ENCODE results near the gene SF3A1. TPM values are rescaled to one million over a fixed set of nuclear protein-coding genes. Genes with fewer than 3 reads are reported as not detected.

Gene SF3A1
- total RNA-seq, 2 experiments from 2014 or later, result 335 to 388 TPM

DNA sequence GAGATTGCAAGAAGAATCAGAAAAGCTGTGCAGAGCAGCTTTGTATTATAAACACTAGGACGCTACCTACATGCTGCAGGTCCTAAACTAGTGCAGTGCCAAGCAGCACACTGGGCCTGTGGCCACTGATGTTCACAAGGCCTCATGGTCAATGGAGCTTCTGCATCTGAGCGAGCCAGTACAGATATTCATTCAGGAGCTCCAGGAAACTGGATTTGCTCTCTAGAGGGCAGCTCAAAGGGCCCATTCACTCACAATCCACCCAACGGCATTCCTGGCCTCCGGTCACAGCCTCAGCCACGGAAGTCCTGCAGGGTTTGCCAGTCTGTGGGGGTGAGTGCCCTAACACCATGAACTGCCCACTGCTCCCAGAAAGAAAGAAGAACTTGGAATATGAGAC is 24.1 kb downstream of the SF3A1 start:
- Mint-ChIP-seq H3K36me3 (ENCODE audit: low read depth) (peaks cover 75% of the 10 kb centered on the region), H3K4me1 (ENCODE audit: low read depth) (peaks cover 10% of the 10 kb centered on the region), H3K4me3 (no peak overlapping the region), H3K9me3 (no peaks in the 10 kb centered on the region), H3K27ac (no peak overlapping the region), H3K27me3 (no peaks in the 10 kb centered on the region)
- intact Hi-C loops (cut with DNase I, micrococcal nuclease), result no loop called here
- H3K9me3 ChIP-seq (ENCODE audit: control insufficient read depth in 1 of 2, insufficient read depth in 1 of 2, low read length in 2 of 2), result no peaks in the 10 kb centered on the region
- peaks cover 64% of the 10 kb centered on the region for H3K36me3 ChIP-seq (ENCODE audit: insufficient read depth, low read length)
- H3K4me1 ChIP-seq (ENCODE audit: insufficient read depth, low read length), result peaks cover 3% of the 10 kb centered on the region
- H3K27me3 ChIP-seq (ENCODE audit: control insufficient read depth in 1 of 2, insufficient read depth in 2 of 2, low read length in 2 of 2), result no peaks in the 10 kb centered on the region
- H3K27ac ChIP-seq (ENCODE audit: low read depth in 1 of 2, low read length in 2 of 2), result no peak overlapping the region
- DNase-seq, result no peak
- CTCF ChIA-PET, result interaction anchor here (1.2 to 1.6 kb wide), 3 partner anchors 31 to 58 kb away, joined by 3 to 6 read pairs (median 4); no protein-coding TSS in a partner anchor
- H3K4me3 ChIP-seq (ENCODE audit: low read length), result no peak overlapping the region
- POLR2A ChIA-PET, result interaction anchor here (1.3 to 3.6 kb wide), 3 partner anchors 24 to 44 kb away, joined by 7 to 10 read pairs (median 7); partner anchors contain the start of genes CASTOR1, CCDC157 and SF3A1
- ATAC-seq (ENCODE audit: poor library complexity), result no peak
- TF ChIP-seq, protein P1, sequence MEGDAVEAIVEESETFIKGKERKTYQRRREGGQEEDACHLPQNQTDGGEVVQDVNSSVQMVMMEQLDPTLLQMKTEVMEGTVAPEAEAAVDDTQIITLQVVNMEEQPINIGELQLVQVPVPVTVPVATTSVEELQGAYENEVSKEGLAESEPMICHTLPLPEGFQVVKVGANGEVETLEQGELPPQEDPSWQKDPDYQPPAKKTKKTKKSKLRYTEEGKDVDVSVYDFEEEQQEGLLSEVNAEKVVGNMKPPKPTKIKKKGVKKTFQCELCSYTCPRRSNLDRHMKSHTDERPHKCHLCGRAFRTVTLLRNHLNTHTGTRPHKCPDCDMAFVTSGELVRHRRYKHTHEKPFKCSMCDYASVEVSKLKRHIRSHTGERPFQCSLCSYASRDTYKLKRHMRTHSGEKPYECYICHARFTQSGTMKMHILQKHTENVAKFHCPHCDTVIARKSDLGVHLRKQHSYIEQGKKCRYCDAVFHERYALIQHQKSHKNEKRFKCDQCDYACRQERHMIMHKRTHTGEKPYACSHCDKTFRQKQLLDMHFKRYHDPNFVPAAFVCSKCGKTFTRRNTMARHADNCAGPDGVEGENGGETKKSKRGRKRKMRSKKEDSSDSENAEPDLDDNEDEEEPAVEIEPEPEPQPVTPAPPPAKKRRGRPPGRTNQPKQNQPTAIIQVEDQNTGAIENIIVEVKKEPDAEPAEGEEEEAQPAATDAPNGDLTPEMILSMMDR (IDR thresholded peaks at IDR 0.05), result no peak

DNA sequence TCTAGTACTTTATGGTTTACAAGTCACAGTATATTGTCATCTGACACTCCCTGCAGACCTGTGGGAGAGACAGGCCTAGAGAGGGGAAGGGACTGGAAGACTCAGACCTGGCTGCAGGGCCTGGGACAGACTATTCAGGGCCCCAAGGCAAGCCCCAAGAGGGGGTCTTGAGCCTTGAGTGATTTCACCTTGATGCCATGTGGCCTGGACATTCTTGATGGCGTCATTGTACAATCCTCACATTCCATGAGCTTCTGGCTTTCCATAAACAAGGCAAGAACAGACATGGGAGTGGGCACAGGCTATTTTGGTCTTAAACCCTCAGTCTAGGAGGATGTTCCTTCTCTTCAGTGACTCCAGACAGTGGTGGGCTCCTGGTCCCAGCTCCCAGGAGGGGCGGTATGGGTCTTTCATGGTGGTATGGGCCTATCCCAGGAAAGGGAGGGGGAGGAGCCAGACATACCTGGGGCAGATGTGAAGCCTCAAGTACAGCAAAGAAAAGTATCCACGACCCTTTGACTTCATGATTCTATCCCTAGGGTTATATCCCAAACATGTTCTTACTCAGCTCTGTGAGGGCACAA is 28.1 kb downstream of the SF3A1 start:
- ChIA-PET CTCF (interaction anchor here (3.9 kb wide), 1 partner anchor 40 kb away, joined by 43 read pairs; the partner anchor contains the start of gene CASTOR1), POLR2A (interaction anchor here (0.6 to 11.4 kb wide), 4 partner anchors 9 to 95 kb away, joined by 3 to 290 read pairs (median 69); partner anchors contain the start of gene CASTOR1)
- Mint-ChIP-seq H3K36me3 (ENCODE audit: low read depth) (peaks cover 69% of the 10 kb centered on the region), H3K27me3 (no peaks in the 10 kb centered on the region), H3K9me3 (no peaks in the 10 kb centered on the region), H3K4me3 (peak overlapping the region; percentile 66), H3K4me1 (ENCODE audit: low read depth) (peaks cover 38% of the 10 kb centered on the region), H3K27ac (peak overlapping the region; percentile 97)
- Histone ChIP-seq H3K27ac (ENCODE audit: low read depth in 1 of 2, low read length in 2 of 2) (no peak overlapping the region), H3K4me1 (ENCODE audit: insufficient read depth, low read length) (peaks cover 36% of the 10 kb centered on the region), H3K4me3 (ENCODE audit: low read length) (no peak overlapping the region), H3K27me3 (ENCODE audit: control insufficient read depth in 1 of 2, insufficient read depth in 2 of 2, low read length in 2 of 2) (no peaks in the 10 kb centered on the region), H3K9me3 (ENCODE audit: control insufficient read depth in 1 of 2, insufficient read depth in 1 of 2, low read length in 2 of 2) (no peaks in the 10 kb centered on the region), H3K36me3 (ENCODE audit: insufficient read depth, low read length) (peaks cover 26% of the 10 kb centered on the region)
- intact Hi-C loops (cut with DNase I, micrococcal nuclease), result loop anchor here in 1 of 2 experiments (2.0 kb wide), 2 partner anchors 28 to 58 kb away; partner anchors contain the start of genes CCDC157, RNF215 and SF3A1
- DNase-seq, result no peak
- TF ChIP-seq, protein P1 (IDR thresholded peaks at IDR 0.05), result no peak
- ATAC-seq (ENCODE audit: poor library complexity), result no peak

DNA sequence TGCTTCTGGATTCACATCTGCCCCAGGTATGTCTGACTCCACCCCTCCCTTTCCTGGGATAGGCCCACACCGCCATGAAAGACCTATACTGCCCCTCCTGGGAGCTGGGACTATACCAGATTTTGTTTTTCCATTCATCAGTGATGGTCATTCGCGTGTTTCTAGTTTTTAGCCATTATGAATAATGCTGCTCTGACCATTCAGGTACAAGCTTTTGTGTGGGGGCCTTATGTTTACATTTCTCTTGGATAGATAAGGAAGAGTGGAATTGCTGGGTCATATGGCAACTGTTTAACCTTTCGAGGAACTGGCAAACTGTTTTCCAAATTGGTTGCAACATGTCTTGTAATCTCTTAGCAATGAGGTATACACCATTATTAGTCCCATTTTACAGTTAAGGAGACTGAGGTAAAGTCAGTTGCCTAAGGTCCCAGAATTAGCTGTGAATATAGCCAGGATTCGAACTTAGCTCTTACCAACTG is 28.8 kb downstream of the SF3A1 start:
- ChIA-PET CTCF (interaction anchor here (3.9 kb wide), 1 partner anchor 39 kb away, joined by 43 read pairs; the partner anchor contains the start of gene CASTOR1), POLR2A (interaction anchor here (0.6 to 11.4 kb wide), 8 partner anchors 9 to 96 kb away, joined by 3 to 290 read pairs (median 28); partner anchors contain the start of genes CASTOR1, CCDC157 and SF3A1)
- no peaks in the 10 kb centered on the region for H3K27me3 Mint-ChIP-seq
- no peaks in the 10 kb centered on the region for H3K27me3 ChIP-seq (ENCODE audit: control insufficient read depth in 1 of 2, insufficient read depth in 2 of 2, low read length in 2 of 2)
- no peaks in the 10 kb centered on the region for H3K9me3 ChIP-seq (ENCODE audit: control insufficient read depth in 1 of 2, insufficient read depth in 1 of 2, low read length in 2 of 2)
- peak overlapping the region; percentile 90 for H3K4me3 Mint-ChIP-seq
- DNase-seq, result no peak
- H3K27ac Mint-ChIP-seq, result peak overlapping the region; percentile 97
- peaks cover 69% of the 10 kb centered on the region for H3K36me3 Mint-ChIP-seq (ENCODE audit: low read depth)
- no peak overlapping the region for H3K4me3 ChIP-seq (ENCODE audit: low read length)
- H3K27ac ChIP-seq (ENCODE audit: low read depth in 1 of 2, low read length in 2 of 2), result peak overlapping the region in 1 of 2 donors; percentile 74
- H3K4me1 Mint-ChIP-seq (ENCODE audit: low read depth), result peaks cover 45% of the 10 kb centered on the region
- ATAC-seq (ENCODE audit: poor library complexity), result no peak
- peaks cover 24% of the 10 kb centered on the region for H3K36me3 ChIP-seq (ENCODE audit: insufficient read depth, low read length)
- TF ChIP-seq, protein P1 (IDR thresholded peaks at IDR 0.05), result no peak
- no peaks in the 10 kb centered on the region for H3K9me3 Mint-ChIP-seq
- H3K4me1 ChIP-seq (ENCODE audit: insufficient read depth, low read length), result peaks cover 43% of the 10 kb centered on the region
- intact Hi-C loops (cut with DNase I, micrococcal nuclease), result loop anchor here (1.0 to 2.0 kb wide), 3 partner anchors 29 to 59 kb away; partner anchors contain the start of genes CCDC157 (in 2 of the 2), SF3A1 (in 2 of the 2) and RNF215 (in 1 of the 2)
